Stromal cell of bone marrow (primary cell): Measurements from ENCODE around the gene CGAS.
A peak's percentile ranks its signal among the peaks of the same experiment; 100 is the strongest.
"Not testable (repeated sequence)": the region's sequence is repeated elsewhere in the genome, so short reads cannot be mapped to it uniquely, and the experiment has no call there.

Experiments
- DNase-seq: peaks from one replicate; pipeline ENCODE4 v3.0.0-alpha.2; 2012; ENCODE audit warnings: low read depth

CGAS gene

DNA sequence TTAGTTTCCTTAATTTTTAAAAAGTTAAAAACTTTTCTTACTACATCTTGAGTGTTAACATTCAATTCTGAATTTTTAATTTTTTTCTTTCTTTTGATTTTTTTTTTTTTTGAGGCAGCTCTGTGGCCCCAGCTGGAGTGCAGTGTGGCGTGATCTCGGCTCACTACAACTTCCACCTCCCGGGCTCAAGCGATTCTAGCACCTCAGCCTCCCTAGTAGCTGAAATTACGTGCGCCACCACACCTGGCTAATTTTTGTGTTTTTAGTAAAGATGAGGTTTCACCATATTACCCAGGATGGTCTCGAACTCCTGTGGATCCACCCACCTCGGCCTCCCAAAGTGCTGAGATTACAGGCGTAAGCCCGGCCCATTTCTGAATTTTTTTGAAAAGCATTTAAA, 56.2 kb downstream of the CGAS start:
- DNase-seq: no peak

DNA sequence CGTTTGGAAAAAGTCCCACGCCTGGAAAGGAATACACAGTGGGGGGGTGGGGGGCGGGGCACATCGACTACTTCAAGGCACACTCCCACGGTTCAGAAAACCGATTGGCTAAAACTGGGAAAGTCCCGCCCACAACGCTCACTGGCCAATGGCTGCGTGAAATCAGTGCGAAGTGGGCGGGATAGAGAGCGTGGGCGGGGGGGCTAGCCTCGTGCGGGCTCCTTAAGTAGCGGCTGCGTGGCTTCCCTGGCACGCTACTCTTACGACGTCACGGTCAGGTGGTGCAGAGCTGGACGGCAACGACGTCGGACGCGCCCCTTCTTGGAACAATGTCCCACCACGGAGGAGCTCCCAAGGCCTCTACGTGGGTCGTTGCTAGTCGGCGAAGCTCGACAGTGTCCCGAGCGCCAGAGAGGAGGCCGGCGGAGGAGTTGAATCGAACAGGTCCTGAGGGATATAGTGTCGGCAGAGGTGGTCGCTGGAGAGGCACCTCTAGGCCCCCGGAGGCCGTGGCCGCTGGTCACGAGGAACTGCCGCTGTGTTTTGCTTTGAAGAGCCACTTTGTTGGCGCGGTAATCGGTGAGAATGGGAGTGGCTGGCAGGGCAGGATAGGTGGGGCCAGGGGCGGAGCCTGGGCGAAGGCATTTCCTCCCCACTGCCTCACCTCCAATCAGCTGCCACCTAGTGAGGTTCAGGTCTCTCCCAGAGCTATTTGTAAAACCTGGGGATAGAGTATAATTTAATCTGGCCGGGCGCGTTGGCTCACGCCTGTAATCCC, 57.3 kb downstream of the CGAS start, which contains the start of gene DDX43:
DDX43 (plus strand) TSS at position 252 of the 778 bp plus-strand sequence; CDS start at position 330, 78 bp downstream.
- DNase-seq: peak; percentile 68

DNA sequence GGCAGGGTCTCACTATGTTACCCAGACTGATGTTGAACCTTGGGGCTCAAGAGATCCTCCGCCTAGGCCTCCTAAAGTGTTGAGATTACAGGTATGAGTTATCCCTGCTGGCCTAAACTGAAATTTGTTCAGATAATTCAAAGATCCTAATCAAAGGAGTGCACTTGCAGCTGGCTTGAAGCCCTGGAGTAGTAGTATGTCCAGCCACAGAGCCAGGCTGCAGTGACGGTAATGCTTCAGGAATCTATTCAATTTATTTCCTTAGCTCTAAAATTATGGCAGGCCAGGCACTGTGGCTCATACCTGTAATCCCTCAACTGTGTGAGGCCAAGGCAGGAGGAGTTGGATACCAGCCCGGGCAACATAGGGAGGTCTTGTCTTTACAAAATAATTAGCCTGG, 58.8 kb downstream of the CGAS start:
- DNase-seq: no peak

DNA sequence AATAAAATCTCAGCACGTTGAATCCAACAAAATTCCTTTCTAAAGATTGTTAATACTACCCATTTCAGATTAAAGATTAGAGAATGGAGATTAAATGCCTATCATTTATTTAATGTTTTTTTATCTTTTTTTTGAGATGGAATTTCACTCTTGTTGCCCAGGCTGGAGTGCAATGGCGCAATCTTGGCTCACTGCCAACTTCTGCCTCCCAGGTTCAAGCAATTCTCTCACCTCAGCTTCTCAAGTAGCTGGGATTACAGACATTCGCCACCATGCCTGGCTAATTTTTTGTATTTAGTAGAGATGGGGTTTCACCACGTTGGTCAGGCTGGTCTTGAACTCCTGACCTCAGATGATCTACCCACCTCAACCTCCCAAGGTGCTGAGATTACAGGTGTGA, 59.9 kb downstream of the CGAS start:
- DNase-seq: not testable (repeated sequence)

DNA sequence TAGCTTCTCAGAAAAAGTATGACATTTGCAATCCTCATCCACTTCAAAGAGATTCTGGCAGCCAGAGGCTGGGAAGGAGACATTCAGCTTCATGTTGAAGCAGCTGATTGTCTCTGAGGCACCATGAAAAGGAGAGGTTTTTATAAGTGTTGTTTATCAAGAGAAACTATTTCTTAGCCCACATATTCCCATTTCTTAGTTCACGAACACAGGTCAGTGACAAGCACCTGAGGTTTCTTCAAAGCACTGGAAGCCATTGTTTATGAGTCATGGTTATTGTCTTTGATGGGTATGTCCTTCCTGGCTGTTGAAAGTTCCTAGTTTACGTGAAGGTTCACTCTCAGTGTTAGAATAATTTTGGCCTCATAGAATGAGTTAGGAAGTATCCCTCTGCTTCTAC, 60.4 kb downstream of the CGAS start:
- no peak for DNase-seq

DNA sequence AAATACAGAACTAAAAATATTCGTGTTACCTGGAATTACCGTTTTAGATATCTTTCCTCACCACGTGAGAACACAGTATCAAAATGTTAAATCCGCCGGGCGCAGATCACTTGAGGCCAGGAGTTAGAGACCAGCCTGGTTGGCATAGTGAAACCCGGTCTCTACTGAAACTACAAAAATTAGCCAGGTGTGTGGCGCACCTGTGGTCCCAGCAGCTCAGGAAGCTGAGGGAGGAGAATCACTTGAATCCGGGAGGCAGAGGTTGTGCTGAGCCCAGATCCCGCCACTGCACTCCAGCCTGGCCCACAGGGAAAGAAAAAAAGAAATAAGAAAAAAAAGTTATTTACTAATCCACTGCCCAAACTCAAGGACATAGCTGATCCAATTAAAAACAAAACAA, 62.2 kb downstream of the CGAS start:
- DNase-seq: no peak

DNA sequence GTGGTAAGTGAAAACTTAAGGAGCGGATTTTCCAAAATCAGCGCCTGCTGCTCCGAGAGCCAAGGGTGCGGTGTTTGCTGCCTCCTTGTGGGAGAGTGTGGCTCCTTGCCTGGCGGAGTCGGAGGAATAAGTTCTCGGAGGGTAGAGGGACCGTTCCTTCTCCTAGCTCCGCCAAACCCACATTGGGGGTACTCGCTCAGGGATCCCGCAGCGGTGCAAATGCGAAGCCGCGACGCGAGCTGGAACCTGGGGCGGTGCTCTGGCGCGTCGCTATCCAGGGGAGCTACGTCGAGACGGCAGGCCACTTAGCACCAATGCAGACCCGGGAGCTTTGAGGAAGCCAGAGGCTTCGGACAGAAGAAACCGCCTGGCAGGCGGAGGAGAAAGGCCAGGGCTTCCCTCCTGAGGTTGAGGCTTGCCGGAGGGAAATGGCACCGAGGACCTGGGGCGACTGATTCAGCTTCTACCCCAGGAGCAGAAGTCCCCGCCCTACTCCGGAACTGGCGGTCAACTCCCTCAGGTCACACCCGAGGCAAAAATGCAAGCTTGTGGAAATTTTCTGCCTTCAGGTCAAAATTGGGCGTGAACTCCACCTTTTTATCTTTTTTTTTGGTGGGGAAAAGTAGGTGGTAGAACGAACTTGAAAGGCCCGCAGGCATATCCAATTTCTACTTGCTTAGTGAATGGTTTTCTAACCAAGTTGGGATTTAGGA, 63.1 kb downstream of the CGAS start:
- DNase-seq: peak; percentile 38

DNA sequence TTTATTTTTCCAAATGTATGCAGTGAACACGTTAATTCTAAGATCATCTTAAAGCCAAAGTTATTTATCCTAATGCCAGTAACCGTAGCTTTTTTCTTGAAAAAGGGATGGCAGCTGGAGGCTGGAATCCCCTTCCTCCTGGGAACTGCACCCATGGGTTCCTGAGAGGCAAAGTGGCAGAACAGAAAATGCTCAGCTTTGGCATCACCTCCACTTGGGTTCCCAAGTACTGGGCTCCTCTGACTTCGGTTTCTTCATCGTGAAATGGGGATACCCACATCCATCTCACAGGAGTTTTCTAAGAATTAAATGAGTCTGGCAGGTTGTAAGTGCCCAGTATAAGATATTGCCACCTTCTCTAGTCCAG, 63.7 kb downstream of the CGAS start:
- DNase-seq: no peak

DNA sequence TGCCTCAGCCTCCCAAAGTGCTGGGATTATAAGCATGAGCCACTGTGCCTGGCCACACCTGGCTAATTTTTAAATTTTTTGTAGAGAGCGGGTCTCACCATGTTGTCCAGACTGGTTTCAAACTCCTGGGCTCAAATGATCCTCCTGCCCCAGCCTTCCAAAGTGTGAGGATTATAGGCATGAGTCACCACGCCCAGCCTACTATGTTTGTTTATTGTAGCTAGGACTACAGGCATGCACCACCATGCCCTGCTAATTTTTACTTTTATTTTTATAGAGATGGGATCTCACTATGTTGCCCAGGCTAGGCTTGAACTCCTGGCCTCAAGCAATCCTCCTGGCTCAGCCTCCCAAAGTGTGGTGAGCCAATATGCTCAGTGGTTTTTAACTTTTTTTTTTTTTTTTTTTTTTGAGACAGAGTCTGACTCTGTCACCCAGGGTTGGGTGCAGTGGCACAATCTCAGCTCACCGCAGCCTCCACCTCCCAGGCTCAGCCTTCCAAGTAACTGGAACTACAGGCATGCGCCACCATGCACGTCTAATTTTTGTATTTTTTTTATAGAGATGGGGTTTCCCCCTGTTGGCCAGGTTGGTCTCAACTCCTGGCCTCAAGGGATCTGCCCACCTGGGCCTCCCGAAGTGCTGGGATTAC, 69.5 kb downstream of the CGAS start:
- no peak for DNase-seq

DNA sequence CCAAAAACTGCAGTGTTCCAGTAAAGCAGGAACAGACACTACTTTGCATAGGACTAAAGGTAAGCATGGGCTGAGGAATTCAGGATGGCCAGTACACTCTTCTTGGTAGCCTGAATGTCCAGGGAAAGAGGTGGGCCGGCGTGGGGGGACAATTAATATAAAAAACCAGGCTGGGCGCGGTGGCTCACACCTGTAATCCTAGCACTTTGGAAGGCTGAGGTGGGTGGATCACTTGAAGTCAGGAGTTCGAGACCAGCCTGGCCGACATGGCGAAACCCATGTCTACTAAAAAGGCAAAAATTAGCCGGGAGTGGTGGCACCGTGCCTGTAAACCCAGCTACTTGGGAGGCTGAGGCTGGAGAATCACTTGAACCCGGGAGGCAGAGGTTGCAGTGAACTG, 70.6 kb downstream of the CGAS start:
- not testable (repeated sequence) for DNase-seq

DNA sequence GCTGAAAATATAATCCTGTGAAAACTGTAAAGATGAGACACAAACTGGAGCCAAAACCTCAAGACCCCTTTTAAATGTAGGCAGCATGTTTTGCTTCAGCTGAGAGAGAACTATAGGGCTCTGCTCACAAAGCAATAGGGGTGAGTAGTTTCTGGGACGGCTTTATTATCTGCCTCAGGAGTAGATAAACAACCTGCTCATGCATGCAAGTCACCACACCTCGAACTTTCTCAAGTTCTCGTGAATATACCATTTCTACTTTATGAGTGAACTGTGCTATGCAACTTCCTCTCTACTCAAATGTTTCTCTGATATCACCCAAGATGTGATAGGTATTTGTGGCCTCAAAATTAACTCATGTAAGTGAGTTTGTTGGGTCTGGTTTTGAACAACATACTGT, 74.9 kb downstream of the CGAS start:
- DNase-seq: no peak

DNA sequence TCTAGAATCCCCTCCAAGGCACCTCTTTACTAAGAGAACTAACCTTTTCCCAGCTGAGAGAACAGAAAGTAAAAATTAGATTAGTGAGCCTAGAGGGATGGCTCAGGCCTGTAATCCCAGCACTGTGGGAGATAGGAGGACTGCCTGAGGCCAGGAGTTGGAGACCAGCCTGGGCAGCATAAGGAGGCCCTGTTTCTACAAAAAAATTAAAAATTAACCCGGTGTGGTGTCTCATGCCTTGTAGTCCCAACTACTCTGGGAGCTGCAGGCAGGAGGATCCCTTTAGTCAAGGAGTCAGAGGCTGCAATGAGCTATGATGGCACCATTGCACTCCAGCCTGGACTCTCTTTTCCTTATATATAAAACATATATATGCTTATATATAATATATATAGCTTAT, 76.9 kb downstream of the CGAS start:
- DNase-seq: no peak
